IMR-90 (cell line): Measurements from ENCODE around the gene GIMAP1. TPM values are rescaled to one million over a fixed set of nuclear protein-coding genes. Genes with fewer than 3 reads are reported as not detected.

Experiments
- ATAC-seq: fragments of 200-7000 bp; cut with Tn5 transposase; 2 replicates; pipeline ENCODE4 v1.9.1; 2020; ENCODE audit warnings: low read depth, mild to moderate bottlenecking, moderate library complexity
- BruUV-seq: library from RNA; stranded (reverse); fragments of 400-500 nt; replicated peaks from 2 replicates; lab custom pipeline; 2021; lab: Mats Ljungman, UMichigan
- CTCF ChIA-PET: fragments of 300-600 bp; formaldehyde crosslinking; extraction: SDS; loops from one replicate; lab custom pipeline; 2021; ENCODE audit warnings: antibody characterized with exemption; lab: Yijun Ruan, JAX
- POLR2A ChIA-PET: fragments of 300-600 bp; sonication (Branson Sonifier 250); formaldehyde crosslinking; loops from one replicate; lab custom pipeline; 2022; ENCODE audit warnings: antibody characterized with exemption; ENCODE audit not compliant: unreplicated experiment; lab: Charles Lee
- DNase-seq: peaks from one replicate; pipeline ENCODE4 v3.0.0; 2013
- H2AFZ ChIP-seq: replicated peaks from 2 replicates; pipeline ENCODE3; 2013; ENCODE audit warnings: low read length, mild to moderate bottlenecking; ENCODE audit not compliant: poor library complexity
- H2AK5ac ChIP-seq: 2 replicates; pipeline ENCODE4 v1.6.1; 2013; ENCODE audit warnings: low read depth, low read length, inconsistent platforms
- H2AK9ac ChIP-seq: replicated peaks from 2 replicates; pipeline ENCODE3; 2013; ENCODE audit warnings: mild to moderate bottlenecking, low read depth, low read length, moderate library complexity; ENCODE audit not compliant: poor library complexity
- H2BK120ac ChIP-seq: 2 replicates; pipeline ENCODE4 v1.6.1; 2013; ENCODE audit warnings: low read depth, low read length, inconsistent platforms
- H2BK15ac ChIP-seq: 3 replicates; pipeline ENCODE4 v1.6.1; 2013; ENCODE audit warnings: low read depth, low read length, inconsistent platforms
- H2BK20ac ChIP-seq: 2 replicates; pipeline ENCODE4 v1.6.1; 2013; ENCODE audit warnings: low read depth, mild to moderate bottlenecking, inconsistent platforms, low read length, moderate library complexity
- H2BK5ac ChIP-seq: 2 replicates; pipeline ENCODE4 v1.6.1; 2013; ENCODE audit warnings: mild to moderate bottlenecking, low read depth, low read length, inconsistent platforms; ENCODE audit not compliant: poor library complexity, severe bottlenecking
- H3K14ac ChIP-seq: replicated peaks from 2 replicates; pipeline ENCODE4 v1.6.1; 2013; ENCODE audit warnings: low read depth, low read length, inconsistent platforms
- H3K18ac ChIP-seq: 2 replicates; pipeline ENCODE4 v1.6.1; 2013; ENCODE audit warnings: low read depth, low read length, control low read depth
- H3K23ac ChIP-seq: 2 replicates; pipeline ENCODE4 v1.6.1; 2013; ENCODE audit warnings: low read depth, low read length, inconsistent platforms
- H3K27ac ChIP-seq: 2 replicates; pipeline ENCODE4 v1.5.1; 2013; ENCODE audit warnings: mild to moderate bottlenecking, control low read depth, low read length; ENCODE audit not compliant: insufficient read depth
- H3K27me3 ChIP-seq: 2 replicates; pipeline ENCODE4 v1.6.1; 2013; ENCODE audit warnings: low read length; ENCODE audit not compliant: control insufficient read depth, insufficient read depth
- H3K36me3 ChIP-seq: 2 replicates; pipeline ENCODE4 v1.6.1; 2013; ENCODE audit warnings: low read length, mixed read lengths; ENCODE audit not compliant: control insufficient read depth, insufficient read depth
- H3K4ac ChIP-seq: 2 replicates; pipeline ENCODE4 v1.6.1; 2013; ENCODE audit warnings: low read depth, low read length, inconsistent platforms
- H3K4me1 ChIP-seq: 2 replicates; pipeline ENCODE4 v1.6.1; 2013; ENCODE audit warnings: low read length, mixed read lengths; ENCODE audit not compliant: control insufficient read depth, insufficient read depth
- H3K4me2 ChIP-seq: 2 replicates; pipeline ENCODE4 v1.6.1; 2013; ENCODE audit warnings: low read depth, mild to moderate bottlenecking, control low read depth, low read length, moderate library complexity
- H3K4me3 ChIP-seq: 2 replicates; pipeline ENCODE4 v1.5.1; 2013; ENCODE audit warnings: low read depth, mild to moderate bottlenecking, control low read depth, low read length, moderate library complexity; ENCODE audit not compliant: insufficient read depth
- H3K56ac ChIP-seq: 2 replicates; pipeline ENCODE4 v1.6.1; 2013; ENCODE audit warnings: low read length, inconsistent platforms; ENCODE audit not compliant: insufficient read depth; ENCODE audit errors: extremely low read depth
- H3K79me1 ChIP-seq, 2 experiments: 2 replicates each; pipeline ENCODE4 v1.6.1; 2013; ENCODE audit warnings: low read length in 2 of 2, inconsistent platforms in 1 of 2, low read depth in 1 of 2
- H3K9ac ChIP-seq: 2 replicates; pipeline ENCODE4 v1.6.1; 2013; ENCODE audit warnings: low read depth, low read length, control low read depth
- H3K9me1 ChIP-seq: 2 replicates; pipeline ENCODE4 v1.6.1; 2013; ENCODE audit warnings: low read length, inconsistent platforms; ENCODE audit not compliant: insufficient read depth
- H3K9me3 ChIP-seq: 2 replicates; pipeline ENCODE4 v1.6.1; 2013; ENCODE audit warnings: low read length; ENCODE audit not compliant: control insufficient read depth, insufficient read depth
- H4K20me1 ChIP-seq: 2 replicates; pipeline ENCODE4 v1.6.1; 2013; ENCODE audit warnings: low read length, inconsistent platforms; ENCODE audit not compliant: insufficient read depth
- H4K5ac ChIP-seq: 2 replicates; pipeline ENCODE4 v1.6.1; 2013; ENCODE audit warnings: mild to moderate bottlenecking, low read depth, low read length, control low read depth
- H4K8ac ChIP-seq, 2 experiments: 2 replicates each; pipeline ENCODE4 v1.6.1; 2013; ENCODE audit warnings: low read depth in 2 of 2, low read length in 2 of 2, control low read depth in 1 of 2, inconsistent platforms in 1 of 2
- H4K91ac ChIP-seq: 2 replicates; pipeline ENCODE4 v1.6.1; 2013; ENCODE audit warnings: low read depth, low read length, inconsistent platforms; ENCODE audit not compliant: insufficient read depth
- CEBPB ChIP-seq: IDR thresholded peaks from 2 replicates; pipeline ENCODE4 v1.6.1; 2012; ENCODE audit warnings: low read depth, low read length, improper control_type of control experiment
- NFE2L2 ChIP-seq: fragments of 150-350 bp; IDR thresholded peaks from 2 replicates; pipeline ENCODE4 v1.6.1; 2016; ENCODE audit warnings: low read depth, mild to moderate bottlenecking, low read length
- SMC3 ChIP-seq: fragments of 150-350 bp; IDR thresholded peaks from 2 replicates; pipeline ENCODE4 v1.6.1; 2016; ENCODE audit warnings: low read depth, mild to moderate bottlenecking, antibody characterized with exemption, low read length, moderate library complexity
- WGBS, 2 experiments: methylation state at CpG; one replicate each; pipeline versions ENCODE4 v1.1.5 to v1.1.7; 2013; ENCODE audit warnings: missing lambda C conversion rate in 2 of 2; ENCODE audit not compliant: insufficient read length in 1 of 2; ENCODE audit errors: extremely low coverage in 2 of 2; 5-methylcytosine and 5-hydroxymethylcytosine counted together
- dilution Hi-C: fragments of 300-500 bp; cut with HindIII; formaldehyde crosslinking; loops from one replicate; pipeline ENCODE4 v1.14.3; 2018; ENCODE audit warnings: low sequenced_read_pairs; ENCODE audit not compliant: unreplicated experiment
- in situ Hi-C: fragments of 300-500 bp; cut with MboI; formaldehyde crosslinking; loops from 3 replicates; pipeline ENCODE4 v1.14.3; 2019; ENCODE audit warnings: low sequenced_read_pairs, inconsistent platforms, mixed read lengths
- intact Hi-C: fragments of 100-400 bp; cut with micrococcal nuclease; formaldehyde crosslinking; loops from 2 replicates; pipeline ENCODE4 v1.10.0; 2022
- polyA plus RNA-seq, 3 experiments: library from polyadenylated mRNA; depleted of rRNA; stranded (reverse); fragments of >200 nt; gene quantifications; 2 replicates each; pipeline ENCODE4 v1.2.3, GENCODE V29; 2012; ENCODE audit warnings: low replicate concordance in 1 of 3
- total RNA-seq: library from RNA; depleted of rRNA; stranded (reverse); fragments of >200 nt; gene quantifications from 2 replicates; pipeline ENCODE4 v1.2.3, GENCODE V29; 2012

Gene GIMAP1
- total and polyA plus RNA-seq, 2 of the 4 experiments (the other 2 are of a cell fraction), result not detected

- WGBS, 2 experiments, result 42% methylated on average over 3 of the region's 10 CpGs; no CpG with 5 or more reads in 1 of the 2 experiments
- no peaks in the 10 kb centered on the region for H4K20me1 ChIP-seq
Measured at GRCh38 chr7:150740053-150740452, 23.6 kb downstream of the GIMAP1 start.

More at GRCh38 chr7:150740053-150740452, 23.6 kb downstream of the GIMAP1 start:
- no peak overlapping the region for H3K23ac ChIP-seq
- no peak overlapping the region for H3K18ac ChIP-seq
- no peaks in the 10 kb centered on the region for H3K36me3 ChIP-seq
- BruUV-seq, result no TSS peak
- no peak for ATAC-seq
- no peak overlapping the region for H2BK20ac ChIP-seq
- no peak for TF ChIP-seq NFE2L2
- 0 out of 2 replicates have a peak, but pooled peaks have one; percentile 4 for TF ChIP-seq CEBPB
- TF ChIP-seq SMC3, result no peak
- H3K9ac ChIP-seq, result no peak overlapping the region
- H3K9me3 ChIP-seq, result no peaks in the 10 kb centered on the region
- no peak overlapping the region for H4K5ac ChIP-seq
- H3K56ac ChIP-seq, result no peak overlapping the region
- H2AK9ac ChIP-seq, result no peak overlapping the region
- no peak overlapping the region for H2AK5ac ChIP-seq
- H3K27ac ChIP-seq, result no peak overlapping the region
- H3K4me1 ChIP-seq, result no peaks in the 10 kb centered on the region
- dilution Hi-C loops, result no loop called here
- in situ Hi-C loops, result loop anchor here (25.0 kb wide), 1 partner anchor 428 kb away; the partner anchor contains the start of genes ACTR3C and LRRC61
- no peak for DNase-seq
- no peak overlapping the region for H3K4me2 ChIP-seq
- no peak overlapping the region for H3K14ac ChIP-seq
- H2BK15ac ChIP-seq, result no peak overlapping the region
- H3K4ac ChIP-seq, result no peak overlapping the region
- no peak overlapping the region for H4K91ac ChIP-seq
- H2BK120ac ChIP-seq, result no peak overlapping the region
- no peaks in the 10 kb centered on the region for H3K79me1 ChIP-seq
- H2BK5ac ChIP-seq, result no peak overlapping the region
- intact Hi-C loops, result no loop called here
- POLR2A ChIA-PET, result no interaction called here
- no peak overlapping the region for H4K8ac ChIP-seq
- H3K9me1 ChIP-seq, result no peaks in the 10 kb centered on the region
- no peaks in the 10 kb centered on the region; the same call in 1 of the 2 replicates for H3K27me3 ChIP-seq
- no peak overlapping the region for H2AFZ ChIP-seq
- no peak overlapping the region for H3K4me3 ChIP-seq
- CTCF ChIA-PET, result no interaction called here
